ENCODE data around the gene DGCR6.
"Not testable (repeated sequence)": the region's sequence is repeated elsewhere in the genome, so short reads cannot be mapped to it uniquely, and the experiment has no call there.

GRCh38 chr22:18917818-18918217 lies 11.7 kb downstream of the DGCR6 start:
- not testable (repeated sequence) for TF ChIP-seq POLR2A (IDR thresholded peaks at IDR 0.05; ENCODE audit: low read depth, low read length); POLR2AphosphoS5 (IDR thresholded peaks at IDR 0.05; ENCODE audit: low read depth, low read length); TAF1 (IDR thresholded peaks at IDR 0.05; ENCODE audit: borderline replicate concordance, low read depth, low read length)

Measured in GM12892 (cell line).